Globus pallidus (tissue), 1 donor: ENCODE measurements around the gene MYO5A.
"Not testable (repeated sequence)": the region's sequence is repeated elsewhere in the genome, so short reads cannot be mapped to it uniquely, and the experiment has no call there.

Experiments used
- DNase-seq: peaks from one replicate; pipeline ENCODE4 v3.0.0-alpha.2; 2015; ENCODE audit warnings: low spot score

Gene MYO5A

DNA sequence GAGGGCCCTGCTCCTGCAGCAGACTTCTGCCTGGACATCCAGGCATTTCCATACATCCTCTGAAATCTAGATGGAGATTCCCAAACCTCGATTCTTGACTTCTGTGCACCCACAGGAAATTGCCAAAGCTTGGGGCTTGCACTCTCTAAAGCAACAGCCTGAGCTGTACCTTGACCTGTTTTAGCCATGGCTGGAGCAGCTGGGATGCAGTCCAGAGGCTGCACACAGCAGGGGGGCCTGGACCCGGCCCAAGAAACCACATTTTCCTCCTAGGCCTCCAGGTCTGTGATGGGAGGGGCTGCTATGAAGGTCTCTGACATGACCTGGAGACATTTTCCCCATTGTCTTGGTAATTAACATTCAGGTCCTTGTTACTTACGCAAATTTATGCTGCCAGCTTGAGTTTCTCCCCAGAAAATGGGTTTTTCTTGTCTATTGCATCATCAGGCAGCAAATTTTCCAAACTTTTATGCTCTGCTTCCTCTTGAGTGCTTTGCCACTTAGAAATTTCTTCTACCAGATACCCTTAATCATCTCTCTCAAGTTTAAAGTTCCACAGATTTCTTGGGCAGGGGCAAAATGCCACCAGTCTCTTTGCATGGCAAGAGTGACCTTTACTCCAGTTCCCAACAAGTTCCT lies 11.8 kb upstream of the MYO5A start:
- DNase-seq = no peak

DNA sequence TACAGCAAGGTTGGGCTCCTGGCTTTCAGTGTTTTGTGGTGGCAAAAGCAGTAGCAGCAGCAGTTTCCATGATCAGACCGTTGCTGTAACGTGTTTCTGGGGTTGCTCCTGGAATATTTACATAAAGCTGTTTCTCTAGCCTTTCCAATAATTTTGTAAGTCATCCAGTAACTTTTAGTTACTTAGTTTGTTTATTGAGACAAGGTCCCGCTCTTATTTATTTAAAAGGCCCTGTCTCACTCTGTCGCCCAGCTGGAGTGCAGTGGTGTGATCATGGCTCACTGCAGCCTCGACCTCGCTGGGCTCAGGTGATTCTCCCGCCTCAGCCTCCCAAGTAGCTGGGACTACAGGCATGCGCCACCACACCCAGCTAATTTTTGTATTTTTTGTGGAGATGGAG lies 8.8 kb upstream of the MYO5A start:
- DNase-seq = no peak

DNA sequence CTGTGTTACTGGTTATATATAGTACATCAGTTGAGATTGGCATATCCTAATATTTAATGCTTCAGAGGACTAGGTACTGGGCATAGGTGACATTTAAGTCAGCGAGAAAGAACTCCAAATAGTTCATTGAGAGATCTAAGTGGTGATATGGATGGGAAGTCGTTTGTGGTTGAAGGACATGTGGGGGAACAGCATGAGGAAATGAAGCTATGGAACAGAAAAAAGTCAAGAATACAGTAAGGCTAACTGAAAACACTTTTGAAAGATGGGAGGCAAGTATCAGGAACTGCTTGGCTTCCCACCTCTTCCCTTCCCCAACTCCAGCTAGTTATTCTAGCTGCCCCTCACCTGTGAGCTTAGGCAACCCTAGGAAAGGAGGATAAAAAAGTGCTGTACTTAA lies 3.7 kb upstream of the MYO5A start:
- no peak for DNase-seq

DNA sequence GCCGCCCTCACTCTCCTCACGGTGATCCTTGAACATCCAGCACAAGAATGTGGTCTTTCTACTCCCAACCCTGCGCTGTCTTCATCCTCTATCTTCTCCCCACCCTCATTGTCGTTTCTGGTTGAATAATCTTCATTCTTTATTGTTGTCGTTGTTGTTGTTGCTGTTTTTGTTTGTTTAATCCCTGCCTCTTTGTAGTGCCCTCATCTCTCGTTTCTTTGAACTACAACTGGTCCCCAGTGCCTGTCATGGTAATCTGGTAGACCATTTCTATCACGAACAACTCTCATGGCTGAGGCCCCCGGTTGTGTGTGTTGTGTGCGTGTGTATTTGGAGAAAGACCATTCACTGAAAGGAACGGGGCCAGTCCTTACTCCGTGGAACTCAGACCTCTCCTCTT lies 1.3 kb upstream of the MYO5A start:
- DNase-seq = no peak

DNA sequence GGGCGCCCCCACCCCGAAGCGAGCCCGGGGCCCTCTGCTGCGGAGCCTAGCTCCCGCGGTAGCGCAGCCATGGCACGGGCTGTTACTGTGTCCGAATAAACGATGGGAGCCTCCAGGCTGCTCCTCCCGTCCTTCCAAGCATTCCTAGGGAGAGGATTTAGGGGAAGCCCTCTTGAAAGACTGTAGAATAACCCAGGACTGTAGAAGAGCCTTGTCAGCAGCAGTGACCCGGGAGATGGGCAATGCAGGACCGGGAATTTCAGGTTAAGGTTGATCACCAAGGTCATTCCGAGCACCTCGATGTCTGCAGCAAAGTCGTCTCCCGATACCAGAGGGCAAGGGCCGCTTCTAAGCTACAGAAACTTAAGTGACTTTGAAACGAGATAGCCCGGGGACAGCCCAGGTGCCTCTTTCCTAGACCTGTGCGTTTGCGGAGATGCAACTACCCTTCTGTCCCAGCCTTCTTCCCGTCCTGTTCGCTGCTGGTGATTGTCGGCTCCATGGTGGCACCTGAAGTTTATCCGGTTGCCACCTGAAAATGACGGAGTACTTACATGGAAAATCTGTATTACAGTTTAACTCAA lies 753 bp upstream of the MYO5A start:
- DNase-seq = no peak

DNA sequence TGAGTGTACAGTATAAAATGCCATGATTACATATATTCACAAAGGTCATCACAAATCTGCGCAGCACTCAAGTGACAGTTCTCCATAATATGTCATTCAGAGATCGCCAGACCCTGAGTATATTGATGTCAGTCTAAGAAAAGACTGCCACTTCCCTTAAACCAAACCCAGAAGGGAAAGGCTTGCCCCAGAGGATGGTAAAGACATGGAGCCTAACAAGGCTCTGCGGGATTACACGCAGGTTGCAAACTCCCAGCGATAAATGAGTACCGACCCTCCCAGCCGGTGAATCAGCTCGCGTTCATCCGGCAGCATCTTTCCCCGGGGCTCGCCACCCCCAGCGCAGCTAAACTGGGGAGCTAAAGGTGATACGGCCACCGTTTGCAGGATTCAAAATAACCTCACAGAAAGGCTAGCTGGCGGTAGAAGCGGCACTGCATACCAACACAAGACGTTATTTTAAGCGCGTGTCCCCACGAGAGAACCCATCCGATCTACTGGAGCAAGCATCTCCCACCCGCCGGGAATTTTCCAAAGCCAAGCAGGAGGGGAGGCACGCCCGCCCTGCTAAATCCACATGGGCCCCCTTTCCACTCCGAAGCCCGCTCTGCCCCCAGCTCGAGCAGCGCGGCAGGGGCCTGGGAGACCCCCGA lies 643 bp downstream of the MYO5A start:
- DNase-seq = peak; percentile 44

DNA sequence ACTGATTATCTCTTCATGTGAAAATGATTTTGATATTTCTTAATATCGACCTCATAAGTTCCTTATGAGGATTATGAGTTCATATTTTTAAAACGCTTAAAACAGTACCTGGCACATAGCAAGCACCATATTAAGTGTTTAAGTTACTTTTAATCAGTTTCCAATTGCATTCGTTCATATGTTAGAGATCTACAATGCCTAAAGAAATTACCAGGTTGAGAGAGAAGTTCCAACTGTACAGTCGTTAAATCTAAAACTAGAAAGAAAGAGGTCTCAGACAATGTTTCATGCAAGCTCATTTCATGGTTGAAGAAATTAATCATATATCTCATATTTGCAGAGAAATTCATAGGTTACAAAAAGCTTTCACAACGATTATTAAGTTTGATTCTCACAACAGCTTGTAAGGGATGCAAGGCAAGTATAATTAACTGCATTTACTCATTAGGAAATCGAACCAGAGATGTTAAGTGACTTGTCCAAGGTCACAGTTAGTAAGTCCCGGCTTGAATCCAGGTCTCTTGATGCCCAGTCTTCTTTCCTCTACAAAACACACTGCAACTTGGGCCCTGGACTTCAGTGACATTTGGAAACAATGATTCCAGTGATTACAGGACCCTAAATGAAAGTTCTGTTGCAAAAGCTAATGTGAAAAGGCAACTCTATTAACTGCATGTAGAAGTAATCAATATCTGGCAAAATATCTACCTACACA lies 1.3 kb downstream of the MYO5A start:
- no peak for DNase-seq

DNA sequence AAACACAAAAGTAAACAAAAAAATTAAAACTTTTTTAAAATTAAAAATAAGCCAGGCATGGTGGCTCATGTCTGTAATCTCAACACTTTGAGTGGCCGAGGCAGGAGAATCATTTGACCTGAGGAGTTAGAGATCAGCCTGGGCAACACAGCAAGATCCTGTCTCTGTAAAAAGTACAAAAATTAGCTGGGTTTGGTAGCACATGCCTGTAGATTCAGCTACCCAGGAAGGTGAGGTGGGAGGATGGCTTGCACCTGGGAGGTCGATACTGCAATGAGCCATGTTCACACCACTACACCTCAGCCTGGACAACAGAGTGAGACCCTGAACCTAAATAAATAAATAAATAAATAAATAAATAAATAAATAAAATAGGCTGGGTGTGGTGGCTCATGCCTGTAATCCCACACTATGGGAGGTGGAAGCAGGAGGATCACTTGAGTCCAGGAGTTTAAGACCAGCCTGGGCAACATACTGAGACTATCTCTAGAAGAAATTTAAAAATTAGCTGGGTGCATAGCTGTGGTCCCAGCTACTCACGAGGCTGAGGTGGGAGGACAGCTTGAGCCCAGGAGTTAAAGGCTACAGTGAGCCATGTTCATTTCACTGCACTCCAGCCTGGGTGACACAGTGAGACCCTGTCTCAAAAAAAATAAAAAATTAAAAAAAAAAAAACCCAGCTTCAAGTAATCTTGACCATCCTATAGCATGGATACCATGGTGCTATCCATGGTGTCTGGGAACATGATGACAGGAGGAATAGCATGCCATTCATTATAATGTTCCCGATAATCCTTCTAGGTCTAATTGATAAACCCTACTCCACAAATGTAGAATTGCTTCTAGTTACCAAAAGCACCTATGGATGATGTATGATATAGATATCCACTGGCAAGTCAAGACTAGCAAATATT lies 4.2 kb downstream of the MYO5A start:
- no peak for DNase-seq

DNA sequence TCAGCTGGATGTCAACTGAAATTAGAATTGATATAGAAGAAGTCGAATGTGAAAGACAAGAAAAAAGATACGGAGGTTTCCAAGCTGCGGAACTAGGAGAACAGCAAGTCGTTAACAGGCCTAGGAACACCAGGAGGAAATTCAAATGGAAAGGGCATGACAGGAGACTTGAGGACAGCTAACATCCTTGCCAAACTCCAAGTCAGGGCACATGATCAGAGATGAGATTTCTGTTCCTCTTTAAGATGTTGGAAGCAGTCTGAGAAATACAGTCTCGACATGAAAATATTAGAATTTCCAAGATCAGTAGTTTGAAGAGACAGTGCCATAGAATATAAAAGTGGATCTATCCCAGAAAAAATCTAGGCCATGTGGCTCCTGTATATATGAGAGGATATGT lies 5.0 kb downstream of the MYO5A start:
- no peak for DNase-seq

DNA sequence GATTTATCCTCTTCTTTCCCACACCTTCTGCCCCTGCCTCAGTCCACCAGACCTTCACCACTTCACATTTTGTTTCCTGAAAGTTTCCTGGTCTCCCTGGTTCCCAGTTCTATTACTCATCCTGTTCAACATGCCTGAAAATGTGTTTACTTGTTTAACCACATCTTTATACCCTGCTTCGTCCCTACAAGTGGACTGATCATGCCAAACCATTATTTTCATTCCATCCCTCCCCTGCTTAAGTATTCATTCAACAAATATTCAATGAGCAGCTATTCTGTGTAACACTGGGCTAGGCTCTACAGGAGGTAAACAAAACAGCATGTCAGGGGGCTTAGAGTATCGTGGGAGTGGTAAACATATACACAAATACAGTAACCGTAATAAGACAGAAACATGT lies 5.5 kb downstream of the MYO5A start:
- no peak for DNase-seq

DNA sequence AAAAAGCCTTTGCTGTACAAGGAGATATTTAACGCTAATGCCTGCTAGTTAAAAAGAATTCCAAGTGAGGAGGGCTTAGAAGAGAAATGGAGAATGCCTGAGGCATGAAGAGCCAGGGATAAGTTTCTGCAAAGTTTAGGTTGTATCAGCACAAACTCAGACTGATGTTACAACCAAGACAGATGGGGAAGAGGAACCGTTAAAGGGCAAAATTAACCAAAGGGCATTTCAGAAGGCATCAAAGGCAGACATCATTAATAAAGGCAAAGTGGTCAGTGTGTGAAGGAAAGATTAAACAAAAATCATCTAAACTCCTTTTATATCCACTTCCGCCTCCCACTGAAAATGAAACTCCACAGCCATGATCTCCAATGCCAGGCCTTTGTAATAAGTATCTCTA lies 7.0 kb downstream of the MYO5A start:
- no peak for DNase-seq

DNA sequence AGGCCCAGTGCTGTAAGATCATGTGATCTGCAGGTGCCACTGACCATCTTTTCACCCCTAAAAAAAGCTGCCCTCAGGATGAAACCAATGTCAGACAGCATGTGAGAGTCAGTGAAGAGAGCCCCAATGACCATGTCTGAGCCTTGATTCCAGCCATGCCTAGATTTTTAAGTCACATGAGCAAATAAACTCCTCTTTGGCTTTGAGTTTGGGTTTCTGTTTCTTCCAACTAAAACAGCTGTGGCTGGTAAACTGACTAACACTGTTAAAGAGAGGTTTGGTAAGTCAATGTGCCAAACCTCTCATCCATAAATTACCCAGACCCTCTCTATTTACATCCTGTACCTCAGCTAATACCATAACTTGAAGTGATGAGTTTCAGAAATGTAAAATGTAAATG lies 8.3 kb downstream of the MYO5A start:
- DNase-seq = no peak

DNA sequence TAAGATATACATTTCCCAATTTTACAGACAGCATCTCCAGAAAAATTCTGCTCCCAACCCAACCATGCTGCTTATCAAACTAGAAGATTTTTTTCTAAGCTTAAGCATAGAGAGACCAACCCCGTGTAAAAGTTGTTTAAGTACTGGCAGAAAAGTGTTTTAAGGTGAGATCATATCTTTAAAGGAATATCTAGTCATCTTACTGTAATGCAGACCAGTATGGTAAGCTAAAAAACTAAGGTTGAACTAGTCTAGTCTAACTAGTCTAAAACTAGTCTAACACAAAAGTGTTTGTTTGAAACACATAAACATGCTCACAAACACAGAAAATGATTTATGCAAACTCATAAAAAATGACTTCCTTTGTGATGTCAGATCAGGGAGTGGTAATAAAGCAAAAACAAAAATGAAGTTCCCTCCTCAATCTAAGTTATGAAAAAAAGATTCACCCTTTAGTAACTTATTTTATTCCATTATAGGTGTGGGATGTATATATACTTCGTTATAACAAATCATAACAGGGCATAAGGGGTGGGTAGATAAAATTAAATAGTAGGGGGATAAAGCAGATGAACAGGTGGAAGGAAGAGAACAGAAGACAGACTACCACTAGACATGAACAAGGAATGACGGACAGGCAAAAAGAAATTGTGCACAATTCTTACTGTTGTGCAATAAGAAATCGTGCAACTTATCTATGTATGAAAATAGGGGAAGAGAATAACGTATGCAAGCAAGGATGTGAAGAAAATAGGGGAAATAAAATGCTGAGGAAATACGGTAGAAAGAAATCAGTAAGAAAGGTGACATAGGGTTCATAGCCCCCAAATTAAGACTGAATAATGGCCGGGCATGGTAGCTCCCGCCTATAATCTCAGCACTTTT lies 10.0 kb downstream of the MYO5A start:
- DNase-seq = no peak

DNA sequence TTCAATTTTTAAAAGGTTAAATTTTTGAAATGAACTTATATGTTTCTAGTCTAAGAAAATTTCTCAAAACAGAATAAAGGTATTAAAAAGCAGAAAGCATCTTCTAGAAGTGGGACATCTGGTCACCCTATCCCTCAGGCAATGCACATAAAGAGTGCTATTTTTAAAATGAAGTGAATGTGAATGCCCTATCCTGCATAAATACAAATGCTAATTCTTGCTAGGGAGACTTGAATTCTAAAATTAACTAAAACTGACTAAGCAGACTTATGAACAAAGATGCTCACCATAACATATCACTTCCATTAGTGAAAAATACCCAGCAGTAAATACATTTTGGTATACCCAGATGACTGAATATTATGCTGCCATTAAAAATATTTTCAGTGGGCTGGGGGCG lies 11.7 kb downstream of the MYO5A start:
- DNase-seq = no peak

DNA sequence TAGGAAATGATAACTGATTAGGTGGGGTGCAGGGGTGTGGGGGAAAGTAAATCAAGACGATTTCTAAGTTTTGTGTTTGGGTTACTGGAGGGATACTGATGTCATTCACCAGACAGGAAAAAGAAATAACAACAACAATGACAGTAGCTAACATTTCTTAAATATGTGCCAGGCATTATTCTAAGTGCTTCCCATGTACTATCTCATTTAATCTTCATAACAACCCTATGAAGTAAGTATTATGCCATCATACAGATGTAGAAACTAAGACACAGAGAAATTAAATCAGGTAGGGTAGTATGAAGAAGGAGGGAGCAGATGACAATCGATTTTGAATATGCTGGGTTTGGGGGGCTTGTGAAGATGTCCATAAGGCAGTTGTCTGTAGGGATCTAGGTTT lies 13.3 kb downstream of the MYO5A start:
- no peak for DNase-seq

DNA sequence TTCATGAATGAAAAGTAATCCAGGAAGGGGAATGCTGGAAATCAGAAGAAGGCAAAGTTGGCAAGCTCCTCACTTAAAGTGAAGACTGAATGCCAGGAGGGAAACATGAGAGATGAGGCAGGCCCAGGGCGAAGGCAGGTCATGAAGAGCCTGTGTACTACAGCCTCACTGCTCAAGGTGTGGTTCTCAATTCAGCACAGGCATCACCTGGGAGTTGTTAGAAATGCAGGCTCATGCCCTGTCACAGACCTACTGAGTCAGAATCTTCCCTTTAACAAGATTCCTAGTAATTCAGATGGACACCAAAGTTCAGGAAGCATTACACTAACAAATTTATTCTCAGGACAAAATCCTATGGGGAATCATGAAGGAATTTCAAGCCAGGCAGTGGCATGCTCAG lies 14.2 kb downstream of the MYO5A start:
- DNase-seq = no peak

DNA sequence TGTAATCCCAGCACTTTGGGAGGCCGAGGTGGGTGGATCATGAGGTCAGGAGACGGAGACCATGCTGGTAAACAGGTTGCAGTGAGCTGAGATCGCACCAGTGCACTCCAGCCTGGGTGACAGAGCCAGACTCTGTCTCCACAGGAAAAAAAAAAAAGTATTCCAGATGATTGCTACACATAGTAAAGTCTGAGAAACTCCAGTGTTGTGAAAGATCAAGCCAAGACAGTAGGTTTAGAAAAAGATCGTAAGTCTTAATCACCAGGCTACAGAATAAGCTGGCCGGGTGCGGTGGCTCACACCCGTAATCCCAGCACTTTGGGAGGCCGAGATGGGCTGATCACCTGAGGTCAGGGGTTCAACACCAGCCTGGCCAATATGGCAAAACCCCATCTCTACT lies 15.8 kb downstream of the MYO5A start:
- not testable (repeated sequence) for DNase-seq

DNA sequence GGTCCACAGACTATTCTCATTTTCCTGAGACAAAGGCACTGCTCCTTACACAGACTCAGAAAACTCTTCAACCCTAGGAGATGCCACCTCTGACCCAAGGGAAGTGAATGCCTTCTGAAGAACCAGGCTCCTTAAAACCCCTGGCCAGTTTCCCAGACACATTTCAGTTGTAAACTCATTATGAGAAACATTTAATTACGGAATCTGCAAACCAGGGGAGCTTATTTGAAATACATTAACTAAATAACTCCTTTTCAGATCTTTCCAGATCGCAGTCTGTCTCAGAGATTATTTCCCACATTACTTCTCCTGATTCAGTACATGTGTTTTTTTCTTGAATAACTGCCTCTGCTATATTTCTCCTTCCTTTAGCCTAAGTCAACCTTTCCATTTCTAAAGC lies 17.6 kb downstream of the MYO5A start:
- DNase-seq = no peak

DNA sequence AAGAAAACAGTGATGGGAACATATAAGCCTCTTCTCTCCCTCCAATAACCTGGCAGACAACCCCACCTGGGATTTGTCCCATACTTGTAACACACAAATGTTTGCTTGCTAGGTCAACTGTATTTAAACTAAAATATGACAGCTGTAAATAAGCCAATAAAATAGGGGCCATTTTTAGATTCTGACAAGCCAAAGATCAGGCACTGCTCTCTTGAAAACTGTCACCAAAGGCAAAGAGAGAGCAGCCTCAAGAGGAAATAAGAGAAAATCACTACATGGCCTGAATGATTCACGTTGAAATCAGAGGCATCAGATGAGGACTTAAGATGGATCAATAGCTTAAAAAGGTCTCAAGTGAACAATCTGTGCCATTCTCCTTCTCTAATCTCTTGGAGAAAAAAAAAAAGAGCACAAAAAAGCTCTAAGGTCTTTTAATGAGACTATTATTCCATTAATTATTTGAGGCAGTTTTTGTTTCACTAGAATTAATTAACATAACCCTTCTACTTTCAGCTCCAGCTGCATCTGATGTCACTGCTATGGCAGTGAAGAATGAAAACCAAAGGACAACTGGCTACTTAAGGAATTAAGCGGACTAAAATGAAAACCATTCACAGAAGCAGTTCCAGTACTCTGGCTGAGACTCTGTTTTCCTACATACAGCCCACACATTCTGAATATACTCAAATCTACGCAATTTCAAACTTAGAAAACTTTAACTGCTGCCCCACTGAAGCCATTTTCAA lies 19.0 kb downstream of the MYO5A start:
- peak; percentile 73 for DNase-seq

DNA sequence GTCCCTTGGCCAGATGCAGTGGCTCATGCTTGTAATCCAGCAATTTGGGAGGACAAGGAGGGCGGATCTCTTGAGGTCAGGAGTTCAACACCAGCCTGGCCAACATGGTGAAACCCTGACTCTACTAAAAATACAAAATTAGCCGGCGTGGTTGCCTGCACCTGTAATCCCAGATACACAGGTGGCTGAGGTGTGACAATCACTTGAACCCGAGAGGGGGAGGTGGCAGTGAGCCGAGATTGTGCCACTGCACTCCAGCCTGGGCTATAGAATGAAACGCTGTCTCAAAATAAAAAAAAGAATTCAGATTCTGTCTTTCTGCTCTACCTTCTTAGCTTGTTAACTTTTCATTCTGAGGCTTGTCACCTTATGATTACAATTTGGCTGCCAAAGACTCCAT lies 22.1 kb downstream of the MYO5A start:
- no peak for DNase-seq
